HCT116 (cell line): ENCODE measurements around the gene ZNF618. TPM values are rescaled to one million over a fixed set of nuclear protein-coding genes. Genes with fewer than 3 reads are reported as not detected.

ENCODE experiments used
- ATAC-seq: fragments of 200-7000 bp; cut with Tn5 transposase; 2 replicates; pipeline ENCODE4 v1.9.1; 2020; ENCODE audit warnings: mild to moderate bottlenecking, moderate library complexity
- BruUV-seq: library from RNA; stranded (reverse); fragments of 400-500 nt; replicated peaks from 2 replicates; lab custom pipeline; 2021; lab: Mats Ljungman, UMichigan
- CTCF ChIA-PET: fragments of 300-600 bp; sonication (Branson Sonifier 250); formaldehyde crosslinking; loops from one replicate; lab custom pipeline; 2021; ENCODE audit warnings: antibody characterized with exemption; lab: Charles Lee
- POLR2A ChIA-PET: fragments of 300-600, 350-600 bp; sonication (Branson Sonifier 250); formaldehyde crosslinking; loops from one replicate; lab custom pipeline; 2021; ENCODE audit warnings: antibody characterized with exemption; lab: Charles Lee
- RAD21 ChIA-PET, 2 experiments: fragments of 300-600 bp; sonication (Branson Sonifier 250); formaldehyde crosslinking; loops; one replicate each; lab custom pipeline; 2023; ENCODE audit warnings: low total read pairs in 2 of 2; ENCODE audit not compliant: uncharacterized antibody in 2 of 2, unreplicated experiment in 2 of 2, low non-redundant PET in 1 of 2; lab: Charles Lee
- DNase-seq: peaks from one replicate; pipeline ENCODE4 v3.0.0-alpha.2; 2010; ENCODE audit warnings: low read depth, low spot score
- H2AFZ ChIP-seq: fragments of 200-600 bp; shearing (Covaris generic), sonication (generic); 2 replicates; pipeline ENCODE4 v1.6.1; 2017; ENCODE audit warnings: low read depth, mixed run types, mixed read lengths, antibody characterized with exemption, low read length; ENCODE audit not compliant: poor library complexity, severe bottlenecking
- H3K27ac ChIP-seq: 2 replicates; pipeline ENCODE4 v1.5.1; 2012; ENCODE audit warnings: low read depth, low read length
- H3K27me3 ChIP-seq: fragments of 200-600 bp; sonication (generic); 2 replicates; pipeline ENCODE4 v1.6.1; 2016; ENCODE audit warnings: mixed run types, low read length, mixed read lengths; ENCODE audit not compliant: insufficient read depth
- H3K36me3 ChIP-seq, 2 experiments: fragments of 200-500 bp in 1 of 2; fragments of 200-600 bp in 1 of 2; sonication (Bioruptor generic) in 1 of 2; sonication (generic) in 1 of 2; 2 replicates each; pipeline versions ENCODE4 v1.5.1 to v1.6.1; 2014 to 2016; ENCODE audit warnings: low read length in 2 of 2, inconsistent platforms in 1 of 2, mixed read lengths in 1 of 2, mixed run types in 1 of 2; ENCODE audit not compliant: insufficient read depth in 2 of 2, control insufficient read depth in 1 of 2
- H3K4me1 ChIP-seq, 2 experiments: fragments of 200-600 bp in 1 of 2; sonication (generic) in 1 of 2; 2 replicates each; pipeline versions ENCODE4 v1.5.1 to v1.6.1; 2012 to 2017; ENCODE audit warnings: low read length in 2 of 2, inconsistent platforms in 1 of 2, mild to moderate bottlenecking in 1 of 2, mixed read lengths in 1 of 2, mixed run types in 1 of 2, moderate library complexity in 1 of 2; ENCODE audit not compliant: insufficient read depth in 2 of 2, control insufficient read depth in 1 of 2
- H3K4me2 ChIP-seq: fragments of 200-600 bp; sonication (generic); 2 replicates; pipeline ENCODE4 v1.6.1; 2017; ENCODE audit warnings: mixed run types, low read length, mixed read lengths
- H3K4me3 ChIP-seq, 2 experiments: fragments of 200-600 bp in 1 of 2; sonication (generic) in 1 of 2; replicated peaks in 1 of 2; 2 replicates each; pipeline ENCODE4 v1.5.1; 2011 to 2016; ENCODE audit warnings: low read length in 2 of 2, control low read depth in 1 of 2, low read depth in 1 of 2, mild to moderate bottlenecking in 1 of 2, mixed read lengths in 1 of 2, mixed run types in 1 of 2
- H3K79me2 ChIP-seq: fragments of 200-600 bp; sonication (generic); 2 replicates; pipeline ENCODE4 v1.6.1; 2017; ENCODE audit warnings: mild to moderate bottlenecking, mixed run types, low read length, moderate library complexity, mixed read lengths; ENCODE audit not compliant: insufficient read depth
- H3K9ac ChIP-seq: fragments of 200-600 bp; sonication (generic); 2 replicates; pipeline ENCODE4 v1.6.1; 2016; ENCODE audit warnings: low read length, mixed read lengths
- H3K9me2 ChIP-seq: fragments of 200-600 bp; sonication (generic), shearing (Covaris generic); 2 replicates; pipeline ENCODE4 v1.6.1; 2017; ENCODE audit warnings: mixed run types, mild to moderate bottlenecking, moderate library complexity; ENCODE audit not compliant: insufficient read depth
- H3K9me3 ChIP-seq, 2 experiments: fragments of 200-500 bp in 1 of 2; fragments of 200-600 bp in 1 of 2; sonication (Bioruptor generic) in 1 of 2; sonication (generic) in 1 of 2; 2 replicates each; pipeline ENCODE4 v1.6.1; 2014 to 2017; ENCODE audit warnings: low read length in 2 of 2, mixed read lengths in 2 of 2, inconsistent platforms in 1 of 2, low read depth in 1 of 2, mild to moderate bottlenecking in 1 of 2, mixed run types in 1 of 2, moderate library complexity in 1 of 2; ENCODE audit not compliant: control insufficient read depth in 1 of 2, insufficient read depth in 1 of 2
- H4K20me1 ChIP-seq: fragments of 200-600 bp; sonication (generic), shearing (Covaris generic); 2 replicates; pipeline ENCODE4 v1.6.1; 2017; ENCODE audit warnings: mixed run types, mild to moderate bottlenecking, moderate library complexity; ENCODE audit not compliant: insufficient read depth
- CEBPB ChIP-seq: IDR thresholded peaks from 2 replicates; pipeline ENCODE4 v1.6.1; 2012; ENCODE audit warnings: low read depth
- ELF1 ChIP-seq: IDR thresholded peaks from 2 replicates; pipeline ENCODE4 v1.6.1; 2012; ENCODE audit warnings: low read depth, borderline replicate concordance
- EZH2 ChIP-seq: fragments of 200-600 bp; sonication (generic); IDR thresholded peaks from 2 replicates; pipeline ENCODE4 v1.6.1; 2017; ENCODE audit warnings: antibody characterized with exemption, mixed run types
- FOSL1 ChIP-seq: IDR thresholded peaks from 2 replicates; pipeline ENCODE4 v1.6.1; 2012; ENCODE audit warnings: low read depth
- JUND ChIP-seq: IDR thresholded peaks from 2 replicates; pipeline ENCODE4 v1.6.1; 2012
- POLR2A ChIP-seq: IDR thresholded peaks from 2 replicates; pipeline ENCODE4 v1.7.0; 2011; ENCODE audit warnings: borderline replicate concordance; ENCODE audit not compliant: insufficient read depth, insufficient read length; ENCODE audit errors: extremely low read depth
- RAD21 ChIP-seq: IDR thresholded peaks from 2 replicates; pipeline ENCODE4 v1.6.1; 2012; ENCODE audit warnings: low read depth, mild to moderate bottlenecking
- REST ChIP-seq: IDR thresholded peaks from 2 replicates; pipeline ENCODE4 v1.6.1; 2012; ENCODE audit warnings: low read depth
- SIN3A ChIP-seq: IDR thresholded peaks from 2 replicates; pipeline ENCODE4 v1.6.1; 2012; ENCODE audit warnings: low read depth
- SP1 ChIP-seq: IDR thresholded peaks from 2 replicates; pipeline ENCODE4 v1.6.1; 2012; ENCODE audit warnings: low read depth
- TCF7L2 ChIP-seq: IDR thresholded peaks from 2 replicates; pipeline ENCODE4 v1.7.0; 2011; ENCODE audit warnings: borderline replicate concordance, inconsistent platforms; ENCODE audit not compliant: insufficient read depth, insufficient read length; ENCODE audit errors: extremely low read depth
- YY1 ChIP-seq: IDR thresholded peaks from 2 replicates; pipeline ENCODE4 v1.6.1; 2011; ENCODE audit warnings: low read length, low read depth, moderate library complexity, mild to moderate bottlenecking; ENCODE audit not compliant: insufficient replicate concordance; ENCODE audit errors: extremely low read depth
- ZNF274 ChIP-seq: fragments of 200-500 bp; sonication (Bioruptor generic); IDR thresholded peaks from 2 replicates; pipeline ENCODE4 v1.6.1; 2014; ENCODE audit warnings: mild to moderate bottlenecking, low read depth, low read length, inconsistent platforms
- intact Hi-C: fragments of 100-400 bp; cut with micrococcal nuclease; formaldehyde crosslinking; loops from 2 replicates; pipeline ENCODE4 v1.10.0; 2022
- total RNA-seq: library from RNA; stranded (reverse); gene quantifications from one replicate; pipeline ENCODE4 v1.2.1, GENCODE V29; 2021; ENCODE audit not compliant: unreplicated experiment
- TF ChIP-seq, protein P1 (sequence below): IDR thresholded peaks from 2 replicates; pipeline ENCODE4 v1.6.1; 2012
- TF ChIP-seq, protein P2 (sequence below), 3 experiments: fragments of 200-600 bp in 1 of 3; sonication (generic) in 1 of 3; IDR thresholded peaks in 2 of 3; conservative IDR thresholded peaks in 1 of 3; 2 replicates each; pipeline ENCODE4 v1.5.1; 2012 to 2017; ENCODE audit warnings: low read depth in 2 of 3, low read length in 2 of 3, antibody characterized with exemption in 1 of 3, borderline replicate concordance in 1 of 3, control low read depth in 1 of 3, mild to moderate bottlenecking in 1 of 3, mixed read lengths in 1 of 3, mixed run types in 1 of 3, moderate library complexity in 1 of 3; ENCODE audit not compliant: insufficient read depth in 1 of 3

The ZNF618 gene
- total RNA-seq, 1 experiment from 2014 or later = 13.5 TPM

DNA sequence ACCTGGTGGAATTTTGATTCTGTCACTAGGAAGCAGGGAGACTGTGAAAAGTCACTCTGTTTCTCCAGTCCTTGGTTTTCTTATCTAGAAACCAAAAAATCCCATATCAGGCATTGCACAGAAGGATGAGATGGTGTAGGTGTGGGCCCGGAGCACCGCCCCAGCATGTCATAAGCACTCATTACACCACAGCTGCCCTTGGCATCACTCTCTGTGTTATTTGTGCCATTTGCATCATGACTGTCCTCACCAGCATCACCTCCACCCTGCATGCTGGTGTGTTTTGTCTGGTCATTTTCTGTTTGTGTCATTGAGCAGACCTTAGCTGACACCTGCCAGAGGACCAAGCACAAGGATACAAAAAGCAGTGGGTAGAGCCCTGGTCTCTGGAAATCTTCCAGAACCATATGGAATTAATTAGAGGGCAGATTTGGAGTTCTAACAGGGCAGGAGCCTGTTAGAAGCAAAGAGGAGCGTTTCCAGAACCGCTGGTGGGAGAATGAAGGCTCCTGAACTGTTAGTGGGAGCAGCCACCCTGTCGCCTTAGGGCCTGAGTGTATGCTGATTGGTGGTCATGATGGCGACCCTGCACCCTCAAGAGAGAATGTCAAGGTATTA lies 102.7 kb downstream of the ZNF618 start:
- ATAC-seq (no peak), DNase-seq (no peak)
- no peak overlapping the region for H3K9ac ChIP-seq
- H3K4me3 ChIP-seq = no peak overlapping the region
- H3K9me2 ChIP-seq = no peaks in the 10 kb centered on the region
- CTCF ChIA-PET = no interaction called here
- POLR2A ChIA-PET = no interaction called here
- no peak overlapping the region for H3K27ac ChIP-seq
- TF ChIP-seq JUND (no peak), ELF1 (no peak), CEBPB (no peak), ZNF274 (no peak), YY1 (no peak), TCF7L2 (no peak), FOSL1 (no peak), RAD21 (no peak), EZH2 (no peak), REST (no peak), POLR2A (no peak), SIN3A (no peak), SP1 (no peak)
- TF ChIP-seq, protein P1, sequence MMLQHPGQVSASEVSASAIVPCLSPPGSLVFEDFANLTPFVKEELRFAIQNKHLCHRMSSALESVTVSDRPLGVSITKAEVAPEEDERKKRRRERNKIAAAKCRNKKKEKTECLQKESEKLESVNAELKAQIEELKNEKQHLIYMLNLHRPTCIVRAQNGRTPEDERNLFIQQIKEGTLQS = no peak
- TF ChIP-seq, protein P2, sequence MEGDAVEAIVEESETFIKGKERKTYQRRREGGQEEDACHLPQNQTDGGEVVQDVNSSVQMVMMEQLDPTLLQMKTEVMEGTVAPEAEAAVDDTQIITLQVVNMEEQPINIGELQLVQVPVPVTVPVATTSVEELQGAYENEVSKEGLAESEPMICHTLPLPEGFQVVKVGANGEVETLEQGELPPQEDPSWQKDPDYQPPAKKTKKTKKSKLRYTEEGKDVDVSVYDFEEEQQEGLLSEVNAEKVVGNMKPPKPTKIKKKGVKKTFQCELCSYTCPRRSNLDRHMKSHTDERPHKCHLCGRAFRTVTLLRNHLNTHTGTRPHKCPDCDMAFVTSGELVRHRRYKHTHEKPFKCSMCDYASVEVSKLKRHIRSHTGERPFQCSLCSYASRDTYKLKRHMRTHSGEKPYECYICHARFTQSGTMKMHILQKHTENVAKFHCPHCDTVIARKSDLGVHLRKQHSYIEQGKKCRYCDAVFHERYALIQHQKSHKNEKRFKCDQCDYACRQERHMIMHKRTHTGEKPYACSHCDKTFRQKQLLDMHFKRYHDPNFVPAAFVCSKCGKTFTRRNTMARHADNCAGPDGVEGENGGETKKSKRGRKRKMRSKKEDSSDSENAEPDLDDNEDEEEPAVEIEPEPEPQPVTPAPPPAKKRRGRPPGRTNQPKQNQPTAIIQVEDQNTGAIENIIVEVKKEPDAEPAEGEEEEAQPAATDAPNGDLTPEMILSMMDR (IDR thresholded peaks at IDR 0.05 in 2 of 3, conservative IDR thresholded peaks at IDR 0.05 in 1 of 3; ENCODE audit: borderline replicate concordance in 1 of 3, insufficient read depth in 1 of 3, low read depth in 2 of 3, low read length in 2 of 3) = no peak
- no peaks in the 10 kb centered on the region for H3K79me2 ChIP-seq
- no peaks in the 10 kb centered on the region for H4K20me1 ChIP-seq
- no TSS peak for BruUV-seq
- no peaks in the 10 kb centered on the region for H3K27me3 ChIP-seq
- intact Hi-C loops = no loop called here
- H2AFZ ChIP-seq = no peak overlapping the region
- H3K4me1 ChIP-seq = no peaks in the 10 kb centered on the region
- H3K9me3 ChIP-seq = no peaks in the 10 kb centered on the region
- RAD21 ChIA-PET = no interaction called here
- H3K4me2 ChIP-seq = no peak overlapping the region
- H3K36me3 ChIP-seq = no peaks in the 10 kb centered on the region
